HUES6 (cell line): ENCODE data around the gene DDX10.
"Not testable (repeated sequence)": the region's sequence is repeated elsewhere in the genome, so short reads cannot be mapped to it uniquely, and the experiment has no call there.

Experiments
- H3K27ac ChIP-seq: 2 replicates; pipeline ENCODE4 v1.7.0; 2013; ENCODE audit warnings: low read depth, mild to moderate bottlenecking, low read length, inconsistent platforms
- H3K27me3 ChIP-seq: 2 replicates; pipeline ENCODE4 v1.6.1; 2013; ENCODE audit warnings: low read length; ENCODE audit not compliant: control insufficient read depth, insufficient read depth
- H3K36me3 ChIP-seq: 2 replicates; pipeline ENCODE4 v1.6.1; 2013; ENCODE audit warnings: low read length; ENCODE audit not compliant: control insufficient read depth, insufficient read depth
- H3K4me1 ChIP-seq: 2 replicates; pipeline ENCODE4 v1.6.1; 2013; ENCODE audit warnings: low read length; ENCODE audit not compliant: control insufficient read depth, insufficient read depth
- H3K4me3 ChIP-seq: 2 replicates; pipeline ENCODE4 v1.5.1; 2013; ENCODE audit warnings: low read depth, low read length
- H3K9ac ChIP-seq: one replicate; pipeline ENCODE4 v1.6.1; 2013; ENCODE audit warnings: mild to moderate bottlenecking, low read length
- H3K9me3 ChIP-seq: 2 replicates; pipeline ENCODE4 v1.6.1; 2013; ENCODE audit warnings: low read depth, low read length; ENCODE audit not compliant: control insufficient read depth, insufficient read depth

DDX10 gene

GRCh38 chr11:108740132-108740531, 75.3 kb downstream of the DDX10 start:
- H3K36me3 ChIP-seq, H3K9ac ChIP-seq, H3K27ac ChIP-seq, H3K4me3 ChIP-seq, H3K4me1 ChIP-seq, H3K27me3 ChIP-seq, H3K9me3 ChIP-seq: not testable (repeated sequence)

GRCh38 chr11:108743851-108744250, 79.0 kb downstream of the DDX10 start:
- no peak overlapping the region for H3K4me3 ChIP-seq
- no peak overlapping the region for H3K9ac ChIP-seq
- H3K27ac ChIP-seq: no peak overlapping the region
- peaks cover 8% of the 10 kb centered on the region; the same call in 1 of the 2 replicates for H3K9me3 ChIP-seq
- no peaks in the 10 kb centered on the region; the same call in 1 of the 2 replicates for H3K36me3 ChIP-seq
- H3K27me3 ChIP-seq: no peaks in the 10 kb centered on the region
- no peaks in the 10 kb centered on the region for H3K4me1 ChIP-seq

- Histone ChIP-seq H3K27me3 (no peaks in the 10 kb centered on the region), H3K9me3 (no peaks in the 10 kb centered on the region), H3K4me3 (no peak overlapping the region), H3K4me1 (no peaks in the 10 kb centered on the region), H3K27ac (no peak overlapping the region), H3K9ac (no peak overlapping the region), H3K36me3 (no peaks in the 10 kb centered on the region)
These were observed 84.1 kb downstream of the DDX10 start for GRCh38 chr11:108748968-108749367.

GRCh38 chr11:108751444-108751843, 86.6 kb downstream of the DDX10 start:
- Histone ChIP-seq H3K27me3 (no peaks in the 10 kb centered on the region), H3K4me3 (no peak overlapping the region), H3K27ac (no peak overlapping the region), H3K4me1 (0 out of 2 replicates have a peak, but pooled peaks cover 6% of the 10 kb centered on the region), H3K9me3 (no peaks in the 10 kb centered on the region), H3K9ac (no peak overlapping the region), H3K36me3 (no peaks in the 10 kb centered on the region)

GRCh38 chr11:108752297-108752751, 87.5 kb downstream of the DDX10 start:
- H3K27me3 ChIP-seq: no peaks in the 10 kb centered on the region
- H3K27ac ChIP-seq: no peak overlapping the region
- no peaks in the 10 kb centered on the region for H3K9me3 ChIP-seq
- H3K36me3 ChIP-seq: no peaks in the 10 kb centered on the region
- H3K4me3 ChIP-seq: no peak overlapping the region
- H3K4me1 ChIP-seq: peaks cover 13% of the 10 kb centered on the region; the same call in 1 of the 2 replicates
- H3K9ac ChIP-seq: no peak overlapping the region

GRCh38 chr11:108754901-108755625, 90.2 kb downstream of the DDX10 start:
- H3K4me1 ChIP-seq: peaks cover 27% of the 10 kb centered on the region
- no peak overlapping the region for H3K9ac ChIP-seq
- H3K9me3 ChIP-seq: no peaks in the 10 kb centered on the region
- H3K27me3 ChIP-seq: no peaks in the 10 kb centered on the region
- no peak overlapping the region for H3K27ac ChIP-seq
- H3K4me3 ChIP-seq: no peak overlapping the region
- no peaks in the 10 kb centered on the region for H3K36me3 ChIP-seq

GRCh38 chr11:108757630-108758029, 92.8 kb downstream of the DDX10 start:
- no peaks in the 10 kb centered on the region for H3K9me3 ChIP-seq
- no peak overlapping the region for H3K27ac ChIP-seq
- no peaks in the 10 kb centered on the region for H3K27me3 ChIP-seq

GRCh38 chr11:108758458-108758857, 93.6 kb downstream of the DDX10 start:
- Histone ChIP-seq H3K4me1 (peaks cover 27% of the 10 kb centered on the region), H3K27ac (no peak overlapping the region), H3K4me3 (no peak overlapping the region), H3K27me3 (no peaks in the 10 kb centered on the region), H3K36me3 (no peaks in the 10 kb centered on the region), H3K9ac (no peak overlapping the region), H3K9me3 (no peaks in the 10 kb centered on the region)

More at GRCh38 chr11:108757630-108758029, 92.8 kb downstream of the DDX10 start:
- no peak overlapping the region for H3K4me3 ChIP-seq
- H3K9ac ChIP-seq: no peak overlapping the region
- H3K4me1 ChIP-seq: peaks cover 27% of the 10 kb centered on the region
- H3K36me3 ChIP-seq: no peaks in the 10 kb centered on the region

GRCh38 chr11:108766596-108767173, 101.8 kb downstream of the DDX10 start:
- H3K4me3 ChIP-seq: no peak overlapping the region
- H3K36me3 ChIP-seq: no peaks in the 10 kb centered on the region
- H3K27ac ChIP-seq: no peak overlapping the region
- no peaks in the 10 kb centered on the region for H3K27me3 ChIP-seq
- H3K9ac ChIP-seq: no peak overlapping the region
- no peaks in the 10 kb centered on the region for H3K9me3 ChIP-seq
- no peaks in the 10 kb centered on the region for H3K4me1 ChIP-seq

- Histone ChIP-seq H3K27ac (no peak overlapping the region), H3K36me3 (no peaks in the 10 kb centered on the region)
These were observed 103.5 kb downstream of the DDX10 start for GRCh38 chr11:108768370-108768769.

GRCh38 chr11:108768964-108769363, 104.1 kb downstream of the DDX10 start:
- no peaks in the 10 kb centered on the region for H3K36me3 ChIP-seq
- H3K4me3 ChIP-seq: no peak overlapping the region
- H3K9me3 ChIP-seq: no peaks in the 10 kb centered on the region
- no peaks in the 10 kb centered on the region for H3K4me1 ChIP-seq
- no peak overlapping the region for H3K9ac ChIP-seq
- H3K27me3 ChIP-seq: no peaks in the 10 kb centered on the region
- H3K27ac ChIP-seq: no peak overlapping the region

More at GRCh38 chr11:108768370-108768769, 103.5 kb downstream of the DDX10 start:
- H3K9ac ChIP-seq: no peak overlapping the region
- no peaks in the 10 kb centered on the region for H3K27me3 ChIP-seq
- no peaks in the 10 kb centered on the region for H3K9me3 ChIP-seq
- H3K4me1 ChIP-seq: no peaks in the 10 kb centered on the region
- no peak overlapping the region for H3K4me3 ChIP-seq
